SK-N-SH (cell line): ENCODE measurements around the gene SSR1. TPM values are rescaled to one million over a fixed set of nuclear protein-coding genes. Genes with fewer than 3 reads are reported as not detected.

Source experiments
- CTCF ChIA-PET: fragments of 300-600, 350-600 bp; formaldehyde crosslinking; extraction: SDS; loops from one replicate; lab custom pipeline; 2021; lab: Yijun Ruan, JAX
- POLR2A ChIA-PET: fragments of 350-600 bp; sonication (Branson Sonifier 250); formaldehyde crosslinking; extraction: SDS; loops from one replicate; lab custom pipeline; 2020; ENCODE audit warnings: antibody characterized with exemption, inconsistent platforms; lab: Yijun Ruan, JAX
- DNase-seq: peaks from one replicate; pipeline ENCODE4 v3.0.0; 2012
- H2AFZ ChIP-seq: fragments of 200-600 bp; sonication (generic); 2 replicates; pipeline ENCODE4 v1.8.1; 2016; ENCODE audit warnings: antibody characterized with exemption, mild to moderate bottlenecking, low read depth
- H3F3A ChIP-seq: fragments of 200-600 bp; sonication (generic); replicated peaks from 2 replicates; pipeline ENCODE3; 2016; ENCODE audit warnings: antibody characterized with exemption, mild to moderate bottlenecking; ENCODE audit not compliant: insufficient read depth
- H3K27ac ChIP-seq, 2 experiments: fragments of 200-500 bp in 1 of 2; fragments of 200-600 bp in 1 of 2; sonication (Bioruptor generic) in 1 of 2; sonication (generic), shearing (Covaris generic) in 1 of 2; 2 replicates each; pipeline versions ENCODE4 v1.5.1 to v1.6.1; 2014 to 2016; ENCODE audit warnings: low read depth in 2 of 2, inconsistent platforms in 1 of 2, low read length in 1 of 2, mild to moderate bottlenecking in 1 of 2, mixed read lengths in 1 of 2
- H3K27me3 ChIP-seq: fragments of 200-600 bp; sonication (generic), shearing (Covaris generic); 2 replicates; pipeline ENCODE4 v1.6.1; 2016; ENCODE audit warnings: mixed run types; ENCODE audit not compliant: insufficient read depth
- H3K36me3 ChIP-seq, 2 experiments: fragments of 200-500 bp in 1 of 2; fragments of 200-600 bp in 1 of 2; sonication (Bioruptor generic) in 1 of 2; sonication (generic) in 1 of 2; replicated peaks in 1 of 2; 2 replicates each; pipeline versions ENCODE3 to v1.5.1; 2014 to 2016; ENCODE audit warnings: low read length in 1 of 2, mild to moderate bottlenecking in 1 of 2; ENCODE audit not compliant: insufficient read depth in 2 of 2, control insufficient read depth in 1 of 2
- H3K4me1 ChIP-seq, 2 experiments: fragments of 200-500 bp in 1 of 2; fragments of 200-600 bp in 1 of 2; sonication (Bioruptor generic) in 1 of 2; sonication (generic), shearing (Covaris generic) in 1 of 2; 2 replicates each; pipeline versions ENCODE4 v1.5.1 to v1.6.1; 2014 to 2016; ENCODE audit warnings: low read depth in 1 of 2, low read length in 1 of 2, mixed run types in 1 of 2; ENCODE audit not compliant: insufficient read depth in 2 of 2, control insufficient read depth in 1 of 2
- H3K4me2 ChIP-seq: fragments of 200-600 bp; sonication (generic), shearing (Covaris generic); 2 replicates; pipeline ENCODE4 v1.6.1; 2017; ENCODE audit warnings: mixed run types
- H3K4me3 ChIP-seq, 2 experiments: fragments of 200-500 bp in 1 of 2; fragments of 200-600 bp in 1 of 2; sonication (Bioruptor generic) in 1 of 2; sonication (generic), shearing (Covaris generic) in 1 of 2; 2 replicates each; pipeline versions ENCODE4 v1.5.1 to v1.8.1; 2014 to 2016; ENCODE audit warnings: low read depth in 2 of 2, inconsistent platforms in 1 of 2, low read length in 1 of 2, mild to moderate bottlenecking in 1 of 2, mixed read lengths in 1 of 2, moderate library complexity in 1 of 2
- H3K79me2 ChIP-seq: fragments of 200-600 bp; sonication (generic); 2 replicates; pipeline ENCODE4 v1.8.1; 2017; ENCODE audit warnings: mild to moderate bottlenecking; ENCODE audit not compliant: insufficient read depth
- H3K9ac ChIP-seq: fragments of 200-600 bp; sonication (generic); 2 replicates; pipeline ENCODE4 v1.6.1; 2017; ENCODE audit warnings: mixed run types
- H3K9me2 ChIP-seq: fragments of 200-600 bp; sonication (generic); 2 replicates; pipeline ENCODE4 v1.6.1; 2017; ENCODE audit warnings: mixed run types
- H3K9me3 ChIP-seq: fragments of 200-600 bp; sonication (generic); 2 replicates; pipeline ENCODE4 v1.6.1; 2017; ENCODE audit warnings: mixed run types, mild to moderate bottlenecking, moderate library complexity
- H4K20me1 ChIP-seq: fragments of 200-600 bp; sonication (generic); 2 replicates; pipeline ENCODE4 v1.6.1; 2017; ENCODE audit warnings: mild to moderate bottlenecking, mixed run types; ENCODE audit not compliant: insufficient read depth
- CHD2 ChIP-seq: fragments of 150-350 bp; IDR thresholded peaks from 2 replicates; pipeline ENCODE4 v1.6.1; 2018; ENCODE audit warnings: low read length; ENCODE audit not compliant: partially characterized antibody
- CTCF ChIP-seq: fragments of 200-600 bp; sonication (generic); IDR thresholded peaks from 2 replicates; pipeline ENCODE4 v1.6.1; 2017; ENCODE audit warnings: antibody characterized with exemption, mild to moderate bottlenecking, moderate library complexity
- ELF1 ChIP-seq: IDR thresholded peaks from 2 replicates; pipeline ENCODE4 v1.4.0; 2012
- GABPA ChIP-seq: IDR thresholded peaks from 2 replicates; pipeline ENCODE4 v1.4.0; 2012; ENCODE audit warnings: low read depth, mild to moderate bottlenecking
- GATA2 ChIP-seq: sonication (generic); formaldehyde crosslinking; IDR thresholded peaks from 2 replicates; pipeline ENCODE4 v1.5.0; 2020; ENCODE audit warnings: mild to moderate bottlenecking, missing genetic modification reagents
- JUND ChIP-seq: IDR thresholded peaks from 2 replicates; pipeline ENCODE4 v1.4.0; 2012
- MEF2A ChIP-seq: IDR thresholded peaks from 2 replicates; pipeline ENCODE4 v1.4.0; 2012; ENCODE audit warnings: low read depth, borderline replicate concordance
- POLR2AphosphoS5 ChIP-seq: IDR thresholded peaks from 2 replicates; pipeline ENCODE4 v1.6.1; 2012; ENCODE audit warnings: low read depth, low read length
- RFX5 ChIP-seq: IDR thresholded peaks from 2 replicates; pipeline ENCODE4 v1.6.1; 2012; ENCODE audit warnings: mild to moderate bottlenecking, improper control_type of control experiment, low read length
- SMC3 ChIP-seq: IDR thresholded peaks from 2 replicates; pipeline ENCODE4 v1.6.1; 2012; ENCODE audit warnings: low read depth, low read length, improper control_type of control experiment
- TAF1 ChIP-seq: IDR thresholded peaks from 2 replicates; pipeline ENCODE4 v1.6.1; 2012; ENCODE audit warnings: low read depth, mild to moderate bottlenecking, low read length, moderate library complexity, borderline replicate concordance
- TCF12 ChIP-seq: IDR thresholded peaks from 2 replicates; pipeline ENCODE4 v1.4.0; 2012
- USF1 ChIP-seq: IDR thresholded peaks from 2 replicates; pipeline ENCODE4 v1.4.0; 2012; ENCODE audit warnings: low read depth, borderline replicate concordance
- WGBS: methylation state at CpG from one replicate; pipeline ENCODE4 v1.1.6; 2017; ENCODE audit warnings: low lambda C conversion rate; 5-methylcytosine and 5-hydroxymethylcytosine counted together
- polyA plus RNA-seq, 3 experiments: library from polyadenylated mRNA; depleted of rRNA; stranded (reverse); fragments of >200 nt; gene quantifications; 2 replicates each; pipeline ENCODE4 v1.2.3, GENCODE V29; 2012
- TF ChIP-seq, protein P1 (sequence below): IDR thresholded peaks from 2 replicates; pipeline ENCODE4 v1.4.0; 2012; ENCODE audit warnings: low read depth, borderline replicate concordance
- TF ChIP-seq, protein P2 (sequence below): fragments of 150-350 bp; IDR thresholded peaks from 2 replicates; pipeline ENCODE4 v1.6.1; 2016; ENCODE audit warnings: mild to moderate bottlenecking, low read depth, low read length

The SSR1 gene
- polyA plus RNA-seq, 1 of the 3 experiments (the other 2 are of a cell fraction) = 50.7 TPM

GRCh38 chr6:7254980-7255835, 57.8 kb downstream of the SSR1 start:
- Histone ChIP-seq H2AFZ (no peak overlapping the region), H3K4me1 (no peaks in the 10 kb centered on the region), H3K36me3 (peaks cover 11 to 12% of the 10 kb centered on the region in 2 experiments), H3K4me3 (no peak overlapping the region), H3K4me2 (no peak overlapping the region), H3K27me3 (no peaks in the 10 kb centered on the region), H3F3A (no peaks in the 10 kb centered on the region), H3K9me3 (no peaks in the 10 kb centered on the region), H3K9me2 (no peaks in the 10 kb centered on the region), H4K20me1 (no peaks in the 10 kb centered on the region), H3K9ac (no peak overlapping the region), H3K79me2 (no peaks in the 10 kb centered on the region), H3K27ac (no peak overlapping the region)
- ChIA-PET CTCF (interaction anchor here (1.1 kb wide), 1 partner anchor 16 kb away, joined by 3 read pairs; no protein-coding TSS in a partner anchor), POLR2A (no interaction called here)
- no peak for TF ChIP-seq POLR2AphosphoS5
- TF ChIP-seq GATA2 (CRISPR knock-in tag) = no peak
- no peak for TF ChIP-seq JUND
- no peak for TF ChIP-seq CHD2
- TF ChIP-seq ELF1 = no peak
- TF ChIP-seq MEF2A = no peak
- TF ChIP-seq SMC3 = no peak
- no peak for TF ChIP-seq GABPA
- TF ChIP-seq CTCF = no peak
- no peak for TF ChIP-seq RFX5
- TF ChIP-seq TAF1 = no peak
- TF ChIP-seq, protein P1, sequence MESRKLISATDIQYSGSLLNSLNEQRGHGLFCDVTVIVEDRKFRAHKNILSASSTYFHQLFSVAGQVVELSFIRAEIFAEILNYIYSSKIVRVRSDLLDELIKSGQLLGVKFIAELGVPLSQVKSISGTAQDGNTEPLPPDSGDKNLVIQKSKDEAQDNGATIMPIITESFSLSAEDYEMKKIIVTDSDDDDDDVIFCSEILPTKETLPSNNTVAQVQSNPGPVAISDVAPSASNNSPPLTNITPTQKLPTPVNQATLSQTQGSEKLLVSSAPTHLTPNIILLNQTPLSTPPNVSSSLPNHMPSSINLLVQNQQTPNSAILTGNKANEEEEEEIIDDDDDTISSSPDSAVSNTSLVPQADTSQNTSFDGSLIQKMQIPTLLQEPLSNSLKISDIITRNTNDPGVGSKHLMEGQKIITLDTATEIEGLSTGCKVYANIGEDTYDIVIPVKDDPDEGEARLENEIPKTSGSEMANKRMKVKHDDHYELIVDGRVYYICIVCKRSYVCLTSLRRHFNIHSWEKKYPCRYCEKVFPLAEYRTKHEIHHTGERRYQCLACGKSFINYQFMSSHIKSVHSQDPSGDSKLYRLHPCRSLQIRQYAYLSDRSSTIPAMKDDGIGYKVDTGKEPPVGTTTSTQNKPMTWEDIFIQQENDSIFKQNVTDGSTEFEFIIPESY = no peak
- TF ChIP-seq TCF12 = no peak
- TF ChIP-seq USF1 = no peak
- TF ChIP-seq, protein P2, sequence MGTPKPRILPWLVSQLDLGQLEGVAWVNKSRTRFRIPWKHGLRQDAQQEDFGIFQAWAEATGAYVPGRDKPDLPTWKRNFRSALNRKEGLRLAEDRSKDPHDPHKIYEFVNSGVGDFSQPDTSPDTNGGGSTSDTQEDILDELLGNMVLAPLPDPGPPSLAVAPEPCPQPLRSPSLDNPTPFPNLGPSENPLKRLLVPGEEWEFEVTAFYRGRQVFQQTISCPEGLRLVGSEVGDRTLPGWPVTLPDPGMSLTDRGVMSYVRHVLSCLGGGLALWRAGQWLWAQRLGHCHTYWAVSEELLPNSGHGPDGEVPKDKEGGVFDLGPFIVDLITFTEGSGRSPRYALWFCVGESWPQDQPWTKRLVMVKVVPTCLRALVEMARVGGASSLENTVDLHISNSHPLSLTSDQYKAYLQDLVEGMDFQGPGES = no peak
- DNase-seq = no peak
- WGBS = 79% methylated on average over 9 of the region's 12 CpGs
